Caco-2 (cell line): Measurements from ENCODE around the gene CPM. TPM values are rescaled to one million over a fixed set of nuclear protein-coding genes. Genes with fewer than 3 reads are reported as not detected.

Experiments used
- BruUV-seq: library from RNA; stranded (reverse); fragments of 400-500 nt; replicated peaks from 2 replicates; lab custom pipeline; 2021; lab: Mats Ljungman, UMichigan
- CTCF ChIA-PET: fragments of 300-600 bp; sonication (Branson Sonifier 250); formaldehyde crosslinking; loops from one replicate; lab custom pipeline; 2022; ENCODE audit warnings: antibody characterized with exemption; lab: Charles Lee
- POLR2A ChIA-PET: fragments of 300-600 bp; sonication (Branson Sonifier 250); formaldehyde crosslinking; loops from one replicate; lab custom pipeline; 2022; ENCODE audit warnings: antibody characterized with exemption; lab: Charles Lee
- DNase-seq, 2 experiments: peaks; one replicate each; pipeline versions ENCODE4 v3.0.0 to v3.0.0-alpha.2; 2020 to 2022
- H3K27me3 ChIP-seq: replicated peaks from 2 replicates; pipeline ENCODE4 v1.6.0; 2011; ENCODE audit warnings: low read length; ENCODE audit not compliant: control insufficient read depth, insufficient read depth
- H3K36me3 ChIP-seq: 2 replicates; pipeline ENCODE4 v1.5.1; 2011; ENCODE audit warnings: low read length; ENCODE audit not compliant: control insufficient read depth, insufficient read depth
- H3K4me1 ChIP-seq: fragments of 250-450 bp; sonication (Bioruptor Pico); 2 replicates; pipeline ENCODE4 v1.5.1; 2020; ENCODE audit warnings: mild to moderate bottlenecking
- H3K4me3 ChIP-seq: 2 replicates; pipeline ENCODE4 v1.5.1; 2011; ENCODE audit warnings: low read depth, mild to moderate bottlenecking, control low read depth, low read length
- H3K9me3 ChIP-seq: fragments of 250-450 bp; sonication (Bioruptor Pico); 2 replicates; pipeline ENCODE4 v1.5.1; 2020; ENCODE audit warnings: mild to moderate bottlenecking, moderate library complexity
- H3K27ac Mint-ChIP-seq: one replicate; pipeline ENCODE4 v1.8.0; 2022; ENCODE audit warnings: mixed read lengths; ENCODE audit not compliant: unreplicated experiment
- H3K27me3 Mint-ChIP-seq: one replicate; pipeline ENCODE4 v1.8.0; 2022; ENCODE audit warnings: mixed read lengths; ENCODE audit not compliant: insufficient read depth, unreplicated experiment
- H3K36me3 Mint-ChIP-seq: one replicate; pipeline ENCODE4 v1.8.0; 2022; ENCODE audit warnings: mild to moderate bottlenecking, mixed read lengths; ENCODE audit not compliant: insufficient read depth, unreplicated experiment
- H3K4me1 Mint-ChIP-seq: one replicate; pipeline ENCODE4 v1.8.0; 2022; ENCODE audit warnings: low read depth, mixed read lengths; ENCODE audit not compliant: unreplicated experiment
- H3K4me3 Mint-ChIP-seq: one replicate; pipeline ENCODE4 v1.8.0; 2022; ENCODE audit warnings: mild to moderate bottlenecking, moderate library complexity, mixed read lengths; ENCODE audit not compliant: unreplicated experiment
- H3K9me3 Mint-ChIP-seq: one replicate; pipeline ENCODE4 v1.8.0; 2022; ENCODE audit warnings: mixed read lengths; ENCODE audit not compliant: unreplicated experiment
- CTCF ChIP-seq, 2 experiments: fragments of 200-600 bp in 1 of 2; IDR thresholded peaks; 1 replicate in 1 of 2; 2 replicates in 1 of 2; pipeline versions ENCODE4 v1.5.1 to v1.8.0; 2011 to 2022; ENCODE audit warnings: antibody characterized with exemption in 1 of 2, control low read depth in 1 of 2, inconsistent platforms in 1 of 2, low read depth in 1 of 2, low read length in 1 of 2, mild to moderate bottlenecking in 1 of 2, moderate library complexity in 1 of 2; ENCODE audit not compliant: insufficient read depth in 1 of 2, severe bottlenecking in 1 of 2, unreplicated experiment in 1 of 2
- intact Hi-C: fragments of 100-400 bp; cut with micrococcal nuclease; formaldehyde crosslinking; loops from one replicate; pipeline ENCODE4 v1.10.0; 2022; ENCODE audit not compliant: unreplicated experiment
- total RNA-seq: library from RNA; stranded (reverse); gene quantifications from 2 replicates; pipeline ENCODE4 v1.2.3, GENCODE V29; 2022

CPM gene
- total RNA-seq, 1 experiment from 2014 or later, result 8.2 TPM

- Histone ChIP-seq H3K27me3 (no peaks in the 10 kb centered on the region), H3K9me3 (no peaks in the 10 kb centered on the region), H3K4me3 (no peak overlapping the region), H3K36me3 (no peaks in the 10 kb centered on the region), H3K4me1 (no peaks in the 10 kb centered on the region)
- Mint-ChIP-seq H3K27ac (no peak overlapping the region), H3K36me3 (no peaks in the 10 kb centered on the region), H3K27me3 (no peaks in the 10 kb centered on the region), H3K4me3 (no peak overlapping the region), H3K4me1 (no peaks in the 10 kb centered on the region), H3K9me3 (no peaks in the 10 kb centered on the region)
- ChIA-PET CTCF (no interaction called here), POLR2A (no interaction called here)
- no peak for TF ChIP-seq CTCF (IDR thresholded peaks at IDR 0.05; ENCODE audit: insufficient read depth in 1 of 2, low read depth in 1 of 2, low read length in 1 of 2, severe bottlenecking in 1 of 2, unreplicated experiment in 1 of 2)
- no peak for DNase-seq
- no TSS peak for BruUV-seq
- intact Hi-C loops, result no loop called here
Observed at GRCh38 chr12:68950511-68950910, 17.5 kb upstream of the CPM start.

- ChIA-PET CTCF (no interaction called here), POLR2A (no interaction called here)
- BruUV-seq, result no TSS peak
- Mint-ChIP-seq H3K27ac (no peak overlapping the region), H3K4me1 (peaks cover 21% of the 10 kb centered on the region), H3K27me3 (no peaks in the 10 kb centered on the region), H3K9me3 (no peaks in the 10 kb centered on the region), H3K36me3 (no peaks in the 10 kb centered on the region), H3K4me3 (no peak overlapping the region)
- peaks cover 40% of the 10 kb centered on the region for H3K4me1 ChIP-seq
- H3K9me3 ChIP-seq, result no peaks in the 10 kb centered on the region
- no peak for DNase-seq
- no peak overlapping the region for H3K4me3 ChIP-seq
- no peak for TF ChIP-seq CTCF (IDR thresholded peaks at IDR 0.05; ENCODE audit: insufficient read depth in 1 of 2, low read depth in 1 of 2, low read length in 1 of 2, severe bottlenecking in 1 of 2, unreplicated experiment in 1 of 2)
- no peaks in the 10 kb centered on the region for H3K27me3 ChIP-seq
- intact Hi-C loops, result no loop called here
- no peaks in the 10 kb centered on the region for H3K36me3 ChIP-seq
Observed at GRCh38 chr12:68945255-68945654, 12.3 kb upstream of the CPM start.

- Mint-ChIP-seq H3K4me3 (no peak overlapping the region), H3K27ac (no peak overlapping the region), H3K9me3 (no peaks in the 10 kb centered on the region), H3K27me3 (no peaks in the 10 kb centered on the region), H3K36me3 (no peaks in the 10 kb centered on the region), H3K4me1 (peaks cover 21% of the 10 kb centered on the region)
- Histone ChIP-seq H3K9me3 (no peaks in the 10 kb centered on the region), H3K27me3 (no peaks in the 10 kb centered on the region), H3K4me1 (peaks cover 43% of the 10 kb centered on the region), H3K36me3 (no peaks in the 10 kb centered on the region), H3K4me3 (no peak overlapping the region)
- intact Hi-C loops, result no loop called here
- ChIA-PET CTCF (no interaction called here), POLR2A (no interaction called here)
- TF ChIP-seq CTCF (IDR thresholded peaks at IDR 0.05; ENCODE audit: insufficient read depth in 1 of 2, low read depth in 1 of 2, low read length in 1 of 2, severe bottlenecking in 1 of 2, unreplicated experiment in 1 of 2), result no peak
- BruUV-seq, result no TSS peak
- no peak for DNase-seq
Observed at GRCh38 chr12:68944296-68945076, 11.5 kb upstream of the CPM start.
